Duodenal mucosa (tissue), 2 donors: ENCODE data around the gene TBX10.
"Not testable (repeated sequence)": the region's sequence is repeated elsewhere in the genome, so short reads cannot be mapped to it uniquely, and the experiment has no call there.

ENCODE experiments used
- H3K27ac ChIP-seq: one replicate; pipeline ENCODE4 v1.7.0; 2013; ENCODE audit warnings: low read depth, low read length
- H3K27me3 ChIP-seq, 2 donors: one replicate each; pipeline ENCODE4 v1.7.0; 2013; ENCODE audit warnings: low read length in 2 of 2, control low read depth in 1 of 2; ENCODE audit not compliant: insufficient read depth in 2 of 2, control insufficient read depth in 1 of 2
- H3K36me3 ChIP-seq, 2 donors: one replicate each; pipeline ENCODE4 v1.7.0; 2013; ENCODE audit warnings: low read length in 2 of 2, control low read depth in 1 of 2; ENCODE audit not compliant: insufficient read depth in 2 of 2, control insufficient read depth in 1 of 2
- H3K4me1 ChIP-seq, 2 donors: one replicate each; pipeline ENCODE4 v1.7.0; 2013; ENCODE audit warnings: low read length in 2 of 2, control low read depth in 1 of 2; ENCODE audit not compliant: insufficient read depth in 2 of 2, control insufficient read depth in 1 of 2
- H3K4me3 ChIP-seq, 2 donors: one replicate each; pipeline ENCODE4 v1.7.0; 2013; ENCODE audit warnings: low read length in 2 of 2, low read depth in 1 of 2
- H3K9ac ChIP-seq, 2 donors: one replicate each; pipeline ENCODE4 v1.7.0; 2013; ENCODE audit warnings: low read length in 2 of 2, low read depth in 1 of 2
- H3K9me3 ChIP-seq, 2 donors: one replicate each; pipeline ENCODE4 v1.7.0; 2013; ENCODE audit warnings: low read length in 2 of 2, control low read depth in 1 of 2; ENCODE audit not compliant: control insufficient read depth in 1 of 2

The TBX10 gene

DNA sequence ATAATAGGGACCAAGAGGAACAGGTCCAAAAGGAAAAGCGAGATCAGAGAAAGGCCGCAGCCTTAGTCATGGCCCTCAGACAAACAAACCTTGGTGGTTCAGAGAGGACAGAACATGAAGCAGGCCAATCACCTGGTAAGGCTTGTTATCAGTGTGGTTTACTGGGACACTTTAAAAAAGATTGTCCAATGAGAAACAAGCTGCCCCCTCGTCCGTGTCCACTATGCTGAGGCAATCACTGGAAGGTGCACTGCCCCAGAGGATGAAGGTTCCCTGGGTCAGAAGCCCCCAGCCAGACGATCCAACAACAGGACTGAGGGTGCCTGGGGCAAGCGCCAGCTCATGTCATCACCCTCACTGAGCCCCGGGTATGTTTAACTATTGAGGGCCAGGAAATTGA is 16.7 kb downstream of the TBX10 start:
- not testable (repeated sequence) for H3K27me3 ChIP-seq, H3K4me3 ChIP-seq, H3K4me1 ChIP-seq

DNA sequence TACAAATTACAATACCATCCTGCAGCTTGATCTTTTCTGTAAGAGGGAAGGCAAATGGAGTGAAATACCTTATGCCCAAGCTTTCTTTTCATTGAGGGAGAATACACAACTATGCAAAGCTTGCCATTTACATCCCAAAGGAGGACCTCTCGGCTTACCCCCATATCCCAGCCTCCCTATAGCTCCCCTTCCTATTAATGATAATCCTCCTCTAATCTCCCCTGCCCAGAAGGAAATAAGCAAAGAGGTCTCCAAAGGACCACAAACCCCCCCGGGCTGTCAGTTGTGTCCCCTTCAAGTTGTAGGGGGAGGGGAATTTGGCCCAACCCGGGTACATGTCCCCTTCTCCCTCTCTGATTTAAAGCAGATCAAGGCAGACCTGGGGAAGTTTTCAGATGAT is 17.6 kb downstream of the TBX10 start:
- not testable (repeated sequence) for H3K4me3 ChIP-seq

More for the DNA sequence above, 16.7 kb downstream of the TBX10 start:
- not testable (repeated sequence) for H3K9ac ChIP-seq, H3K27ac ChIP-seq, H3K9me3 ChIP-seq, H3K36me3 ChIP-seq

DNA sequence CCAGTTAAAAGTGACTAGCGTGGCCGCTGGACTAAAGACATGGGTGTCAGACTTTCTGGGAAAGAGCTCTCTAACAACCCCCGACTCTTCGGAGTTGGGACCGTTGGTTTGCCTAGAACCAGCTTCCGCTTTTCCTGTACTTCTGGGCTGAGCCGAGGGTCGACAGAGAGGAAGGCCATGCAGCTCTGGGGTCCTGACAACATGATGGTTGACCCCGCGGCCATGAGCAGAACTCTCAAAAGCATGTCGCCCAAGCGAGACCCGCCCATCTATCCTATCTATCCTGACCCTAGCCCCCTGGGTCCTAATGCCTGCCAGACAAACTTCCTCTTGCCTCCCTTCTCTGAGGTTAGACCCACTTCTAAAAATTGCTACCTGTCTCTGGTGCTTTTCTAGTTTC is 18.9 kb downstream of the TBX10 start:
- H3K27ac ChIP-seq, H3K27me3 ChIP-seq, H3K9ac ChIP-seq, H3K9me3 ChIP-seq, H3K4me3 ChIP-seq, H3K36me3 ChIP-seq: not testable (repeated sequence)
- H3K4me1 ChIP-seq, result peaks cover 3 to 11% of the 10 kb centered on the region in 2 donors

More for the DNA sequence above, 17.6 kb downstream of the TBX10 start:
- H3K36me3 ChIP-seq, H3K4me1 ChIP-seq, H3K9me3 ChIP-seq, H3K27me3 ChIP-seq, H3K9ac ChIP-seq, H3K27ac ChIP-seq: not testable (repeated sequence)

DNA sequence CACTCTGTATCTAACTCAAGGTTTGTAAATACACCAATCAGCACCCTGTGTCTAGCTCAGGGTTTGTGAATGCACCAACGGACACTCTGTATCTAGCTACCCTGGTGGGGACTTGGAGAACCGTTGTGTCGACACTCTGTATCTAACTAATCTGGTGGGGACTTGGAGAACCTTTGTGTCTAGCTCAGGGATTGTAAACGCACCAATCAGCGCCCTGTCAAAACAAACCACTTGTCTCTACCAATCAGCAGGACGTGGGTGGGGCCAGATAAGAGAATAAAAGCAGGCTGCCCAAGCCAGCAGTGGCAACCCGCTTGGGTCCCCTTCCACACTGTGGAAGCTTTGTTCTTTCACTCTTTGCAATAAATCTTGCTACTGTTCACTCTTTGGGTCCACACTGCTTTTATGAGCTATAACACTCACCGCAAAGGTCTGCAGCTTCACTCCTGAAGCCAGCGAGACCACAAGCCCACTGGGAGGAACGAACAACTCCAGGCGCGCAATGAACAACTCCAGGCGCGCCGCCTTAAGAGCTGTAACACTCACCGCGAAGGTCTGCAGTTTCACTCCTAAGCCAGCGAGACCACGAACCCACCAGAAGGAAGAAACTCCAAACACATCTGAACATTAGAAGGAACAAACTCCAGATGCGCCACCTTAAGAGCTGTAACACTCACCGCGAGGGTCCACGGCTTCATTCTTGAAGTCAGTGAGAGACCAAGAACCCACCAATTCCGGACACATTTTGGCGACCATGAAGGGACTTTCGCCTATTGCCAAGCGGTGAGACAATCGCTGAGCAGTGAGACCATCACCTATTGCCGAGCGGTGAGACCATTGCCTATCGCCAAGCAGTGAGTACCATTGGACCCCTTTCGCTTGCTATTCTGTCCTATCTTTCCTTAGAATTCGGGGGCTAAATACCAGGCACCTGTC is 19.6 kb downstream of the TBX10 start:
- not testable (repeated sequence) for H3K9me3 ChIP-seq, H3K27me3 ChIP-seq, H3K9ac ChIP-seq, H3K27ac ChIP-seq, H3K36me3 ChIP-seq, H3K4me3 ChIP-seq
- H3K4me1 ChIP-seq, result peaks cover 8 to 12% of the 10 kb centered on the region in 2 donors

DNA sequence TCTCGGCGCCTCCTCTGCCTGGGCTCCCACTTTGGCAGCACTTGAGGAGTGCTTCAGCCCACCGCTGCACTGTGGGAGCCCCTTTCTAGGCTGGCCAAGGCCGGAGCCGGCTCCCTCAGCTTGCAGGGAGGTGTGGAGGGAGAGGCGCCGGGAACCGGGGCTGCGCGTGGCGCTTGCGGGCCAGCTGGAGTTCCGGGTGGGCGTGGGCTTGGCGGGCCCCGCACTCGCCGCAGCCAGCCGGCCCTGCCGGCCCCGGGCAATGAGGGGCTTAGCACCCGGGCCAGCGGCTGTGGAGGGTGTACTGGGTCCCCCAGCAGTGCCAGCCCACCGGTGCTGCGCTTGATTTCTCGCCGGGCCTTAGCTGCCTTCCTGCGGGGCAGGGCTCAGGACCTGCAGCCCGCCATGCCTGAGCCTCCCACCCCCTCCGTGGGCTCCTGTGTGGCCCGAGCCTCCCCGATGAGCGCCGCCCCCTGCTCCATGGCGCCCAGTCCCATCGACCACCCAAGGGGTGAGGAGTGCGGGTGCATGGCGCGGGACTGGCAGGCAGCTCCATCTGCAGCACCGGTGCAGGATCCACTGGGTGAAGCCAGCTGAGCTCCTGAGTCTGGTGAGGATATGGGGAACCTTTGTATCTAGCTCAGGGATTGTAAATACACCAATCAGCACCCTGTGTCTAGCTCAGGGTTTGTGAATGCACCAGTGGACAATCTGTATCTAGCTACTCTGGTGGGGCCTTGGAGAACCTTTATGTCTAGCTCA is 20.5 kb downstream of the TBX10 start:
- H3K36me3 ChIP-seq, H3K9me3 ChIP-seq, H3K27ac ChIP-seq, H3K4me3 ChIP-seq, H3K9ac ChIP-seq, H3K27me3 ChIP-seq: not testable (repeated sequence)
- peaks cover 15 to 17% of the 10 kb centered on the region in 2 donors for H3K4me1 ChIP-seq

DNA sequence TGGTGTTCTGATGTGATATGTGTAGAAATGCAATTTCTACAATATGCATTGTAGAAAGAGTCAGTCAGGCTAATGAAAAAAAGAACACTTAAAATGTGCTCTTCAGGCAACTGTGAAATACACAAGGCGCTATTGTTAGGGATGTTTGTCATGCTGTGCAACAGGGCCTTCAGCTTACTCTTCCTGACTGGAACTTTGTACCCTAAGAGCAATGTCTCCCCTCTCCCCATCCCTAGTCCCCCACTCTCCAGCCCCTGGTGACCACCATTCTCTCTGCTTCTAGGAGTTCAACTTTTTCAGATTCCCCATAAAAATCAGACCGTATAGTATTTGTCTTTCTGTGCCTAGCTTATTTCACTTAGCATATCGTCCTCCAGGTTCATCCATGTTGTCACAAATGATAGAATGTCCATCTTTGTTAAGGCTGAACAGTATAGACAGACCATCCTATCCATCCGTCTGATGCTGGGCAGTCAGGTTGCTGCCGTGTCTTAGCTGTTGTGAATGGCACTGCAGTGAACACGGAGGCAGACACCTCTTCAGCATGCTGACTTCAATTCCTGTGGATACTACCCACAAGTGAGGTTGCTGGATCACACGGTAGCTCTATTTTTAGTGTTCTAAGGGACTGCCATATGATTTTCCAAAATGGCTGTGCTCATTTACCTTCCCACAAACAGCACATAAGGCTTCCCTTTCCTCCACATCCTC is 22.2 kb downstream of the TBX10 start:
- Histone ChIP-seq H3K27me3 (peaks cover 0 to 8% of the 10 kb centered on the region in 2 donors), H3K36me3 (peaks cover 0 to 7% of the 10 kb centered on the region in 2 donors), H3K4me3 (no peak overlapping the region), H3K27ac (no peak overlapping the region), H3K4me1 (peaks cover 24% of the 10 kb centered on the region in 2 donors), H3K9me3 (no peaks in the 10 kb centered on the region), H3K9ac (no peak overlapping the region)

DNA sequence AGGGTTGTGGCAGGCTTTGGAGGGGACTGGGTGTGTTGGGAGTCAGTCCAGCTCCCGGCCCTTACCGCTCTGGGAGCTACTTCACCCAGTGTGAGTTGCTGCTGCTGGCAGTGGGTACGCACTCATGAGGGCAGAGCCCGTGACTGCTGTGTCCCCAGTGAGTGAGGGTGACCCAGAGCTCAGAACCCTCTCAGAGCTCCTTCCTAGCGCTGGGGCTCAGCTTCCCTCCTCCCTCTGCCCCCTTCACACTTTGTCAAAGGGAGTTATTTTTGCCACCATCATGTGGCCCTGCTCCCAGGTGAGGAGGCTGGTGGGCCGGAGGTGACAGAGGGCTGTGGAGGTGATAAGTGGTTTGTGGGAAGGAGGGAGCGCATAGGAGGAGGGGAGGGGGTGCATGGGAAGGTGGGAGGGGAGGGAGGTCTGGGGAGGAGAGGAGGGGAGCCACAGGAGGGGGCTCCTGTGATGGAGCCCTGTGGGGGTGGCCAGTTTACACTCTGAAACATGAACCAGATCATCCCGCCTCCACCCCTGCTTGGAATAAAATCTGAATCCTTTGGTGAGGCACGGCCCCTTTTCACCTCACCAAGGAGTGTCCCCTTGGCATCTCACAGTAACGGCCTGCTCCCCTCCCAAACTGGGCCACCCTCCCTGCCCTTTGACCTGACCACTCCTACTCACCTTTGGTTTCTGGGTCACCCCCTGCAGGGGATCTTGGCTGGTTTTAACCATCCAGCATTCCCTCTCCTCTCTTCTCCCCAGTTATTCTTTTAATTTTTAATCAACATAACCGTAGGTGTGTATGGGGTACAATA is 22.9 kb downstream of the TBX10 start:
- H3K27ac ChIP-seq, result no peak overlapping the region
- H3K4me1 ChIP-seq, result peaks cover 24% of the 10 kb centered on the region in 2 donors
- H3K9ac ChIP-seq, result no peak overlapping the region

DNA sequence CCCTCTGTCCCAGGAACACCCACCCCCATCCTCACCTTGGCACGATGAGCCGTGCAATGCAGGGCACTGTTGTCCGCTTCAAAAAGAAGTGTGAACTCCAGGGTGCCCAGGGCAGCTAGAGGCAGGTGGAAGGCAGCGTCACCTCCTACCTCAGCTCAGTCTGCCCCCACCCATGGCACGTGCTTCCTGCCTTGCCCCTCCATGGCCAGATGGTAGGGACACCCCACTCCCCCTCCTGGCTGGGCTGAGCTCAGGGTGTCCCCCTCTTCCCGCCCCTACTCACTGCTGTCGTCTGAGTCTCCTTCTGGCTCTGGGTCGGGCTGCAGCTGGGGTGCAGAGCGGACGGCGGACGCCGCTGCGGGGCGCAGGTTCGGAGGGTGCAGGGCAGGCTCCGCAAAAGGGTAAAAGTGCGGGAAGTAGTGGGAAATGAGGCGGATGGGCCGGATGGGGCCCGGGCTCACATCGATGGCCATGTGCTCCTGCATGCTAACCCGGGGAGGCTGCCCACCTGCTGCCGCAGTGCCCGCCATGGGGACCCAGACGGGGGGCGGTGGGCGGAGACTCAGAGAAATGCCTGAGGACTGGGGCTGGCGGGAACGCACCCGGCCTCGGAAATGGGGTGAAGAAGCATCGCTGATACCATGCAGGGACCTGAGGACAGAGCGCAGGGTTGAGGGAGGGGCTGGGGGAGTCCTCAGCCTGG is 23.7 kb downstream of the TBX10 start:
- no peak overlapping the region for H3K27ac ChIP-seq
- H3K4me3 ChIP-seq, result peak overlapping the region in 1 of 2 donors; percentile 30
- no peak overlapping the region for H3K9ac ChIP-seq

More for the DNA sequence above, 22.9 kb downstream of the TBX10 start:
- no peak overlapping the region for H3K4me3 ChIP-seq
- H3K36me3 ChIP-seq, result peaks cover 3 to 15% of the 10 kb centered on the region in 2 donors
- no peaks in the 10 kb centered on the region for H3K9me3 ChIP-seq
- peaks cover 0 to 8% of the 10 kb centered on the region in 2 donors for H3K27me3 ChIP-seq

More for the DNA sequence above, 23.7 kb downstream of the TBX10 start:
- Histone ChIP-seq H3K36me3 (peaks cover 5 to 22% of the 10 kb centered on the region in 2 donors), H3K27me3 (peaks cover 0 to 8% of the 10 kb centered on the region in 2 donors), H3K9me3 (no peaks in the 10 kb centered on the region), H3K4me1 (peaks cover 24% of the 10 kb centered on the region in 2 donors)
